Tibial nerve (tissue), 3 donors: ENCODE results near the gene PHF2.

Experiments used
- CTCF ChIP-seq, 5 experiments: fragments of 200-600 bp in 3 of 5; fragments of 450-650 bp in 2 of 5; sonication (generic) in 3 of 5; IDR thresholded peaks; one replicate each; pipeline ENCODE4 v1.5.1; 2016 to 2019; ENCODE audit warnings: antibody characterized with exemption in 5 of 5, mild to moderate bottlenecking in 3 of 5, moderate library complexity in 2 of 5
- POLR2A ChIP-seq, 2 donors: fragments of 450-650 bp; IDR thresholded peaks; one replicate each; pipeline ENCODE4 v1.6.1; 2017; ENCODE audit warnings: antibody characterized with exemption in 2 of 2, mild to moderate bottlenecking in 2 of 2, moderate library complexity in 2 of 2

- TF ChIP-seq CTCF (IDR thresholded peaks at IDR 0.05), result no peak
- no peak for TF ChIP-seq POLR2A (IDR thresholded peaks at IDR 0.05)
Observed at GRCh38 chr9:93693129-93693528, 116.7 kb downstream of the PHF2 start.
